Natural killer cell treated with Interleukin-12 subunit alpha and Interleukin-12 subunit beta and Interleukin-15 and Interleukin-18, amount 100 ng/mL, for 72 hours (primary cell): Measurements from ENCODE around the gene BMPR2. TPM values are rescaled to one million over a fixed set of nuclear protein-coding genes. Genes with fewer than 3 reads are reported as not detected.
"Not testable (repeated sequence)": the region's sequence is repeated elsewhere in the genome, so short reads cannot be mapped to it uniquely, and the experiment has no call there.

ENCODE experiments used
- ATAC-seq, 2 donors: fragments of 150-1000 bp; cut with Tn5 transposase in 1 of 2; sonication (Bioruptor Pico), chemical (Tn5 transposase) in 1 of 2; 2 replicates each; pipeline ENCODE4 v1.10.0; 2021
- DNase-seq: peaks from one replicate; pipeline ENCODE4 v3.0.0; 2022; ENCODE audit warnings: low spot score
- H3K27ac Mint-ChIP-seq, 2 donors: 1 replicate in 1 of 2; 2 replicates in 1 of 2; pipeline ENCODE4 v1.8.0; 2022; ENCODE audit warnings: mixed read lengths in 2 of 2, mild to moderate bottlenecking in 1 of 2, moderate library complexity in 1 of 2
- H3K27me3 Mint-ChIP-seq, 2 donors: 1 replicate in 1 of 2; 2 replicates in 1 of 2; pipeline ENCODE4 v1.8.0; 2022; ENCODE audit warnings: mixed read lengths in 2 of 2
- H3K36me3 Mint-ChIP-seq: one replicate; pipeline ENCODE4 v1.8.0; 2022; ENCODE audit warnings: mixed read lengths
- H3K4me1 Mint-ChIP-seq, 2 donors: 1 replicate in 1 of 2; 2 replicates in 1 of 2; pipeline ENCODE4 v1.8.0; 2022; ENCODE audit warnings: low read depth in 2 of 2, mixed read lengths in 2 of 2, mild to moderate bottlenecking in 1 of 2
- H3K4me3 Mint-ChIP-seq: one replicate; pipeline ENCODE4 v1.8.0; 2022; ENCODE audit warnings: mixed read lengths
- H3K9me3 Mint-ChIP-seq: 2 replicates; pipeline ENCODE4 v1.8.0; 2022; ENCODE audit warnings: mixed read lengths
- total RNA-seq, 2 donors: library from RNA; stranded (reverse); gene quantifications; one replicate each; pipeline ENCODE4 v1.2.3, GENCODE V29; 2022

BMPR2 gene
- 10 to 100 TPM in 1 of 2 donors, 1 to 10 TPM in 1; 5.9 to 11.9 TPM for total RNA-seq

DNA sequence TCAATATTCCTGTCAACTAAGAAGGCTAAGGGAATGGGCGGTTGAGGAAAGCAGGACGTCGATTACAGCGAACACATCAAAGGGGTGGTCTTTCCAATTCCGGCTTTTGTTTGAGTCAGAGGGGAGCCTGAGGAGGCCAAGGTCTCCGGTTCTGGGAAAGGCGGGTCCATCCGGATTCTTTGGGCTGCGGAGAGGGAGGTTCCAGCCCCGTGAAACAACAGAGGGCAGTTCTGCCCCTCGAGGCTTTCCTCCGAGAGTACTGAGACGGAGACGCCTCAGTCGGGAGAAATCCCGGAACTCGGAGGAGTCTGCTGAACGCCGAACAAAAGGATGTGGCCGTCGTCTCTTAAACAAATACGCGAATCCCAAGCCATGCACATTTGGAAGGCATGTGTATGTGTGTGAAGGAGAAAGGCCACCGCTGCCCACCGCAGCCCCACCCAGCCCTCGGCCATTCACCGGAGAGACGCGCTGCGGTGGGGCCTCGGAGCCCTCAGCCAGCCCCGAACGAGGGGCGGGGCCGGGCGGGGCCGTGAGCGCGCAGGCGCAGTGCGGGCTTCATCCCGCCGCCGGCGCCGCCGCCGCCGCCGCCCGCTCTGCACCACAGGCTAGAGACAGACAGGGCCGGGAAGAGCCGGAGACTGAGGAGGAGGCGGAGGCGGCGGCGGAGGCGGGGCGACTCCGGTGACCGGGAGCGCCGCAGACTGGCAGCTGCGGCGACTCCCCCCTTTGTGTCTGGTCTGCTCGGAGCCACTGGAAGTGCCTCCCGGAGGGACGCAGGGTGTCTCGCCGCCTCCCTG lies at the start of gene BMPR2:
Gene BMPR2, plus strand, starts transcription at position 719 of the 800 bp plus-strand sequence. CDS start 1,148 bp downstream, outside the sequence.
- no peaks in the 10 kb centered on the region for H3K9me3 Mint-ChIP-seq

DNA sequence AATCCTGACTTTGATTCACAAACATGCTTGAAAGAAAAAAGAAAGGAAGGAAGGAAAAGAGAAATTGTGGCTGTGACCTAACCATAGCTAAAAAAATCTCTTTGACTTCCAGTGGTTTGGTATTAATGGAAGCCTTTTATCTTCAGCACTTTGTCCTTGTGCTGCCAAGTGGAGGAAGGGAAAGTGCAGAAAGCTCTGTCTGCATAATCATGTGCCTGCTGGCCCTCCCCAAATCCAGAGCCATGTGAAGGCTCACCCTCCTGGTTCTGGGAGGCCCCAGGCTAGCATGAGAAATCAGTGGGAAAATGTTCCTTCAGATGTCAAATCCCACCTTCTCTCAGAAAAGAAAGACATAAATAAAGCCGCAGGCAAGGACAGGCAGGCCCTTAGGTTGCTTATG lies 48.3 kb upstream of the BMPR2 start:
- Mint-ChIP-seq H3K4me3 (no peak overlapping the region), H3K9me3 (no peaks in the 10 kb centered on the region), H3K4me1 (no peaks in the 10 kb centered on the region), H3K36me3 (no peaks in the 10 kb centered on the region), H3K27ac (no peak overlapping the region), H3K27me3 (no peaks in the 10 kb centered on the region)
- DNase-seq: no peak
- no peak for ATAC-seq

More for the DNA sequence above, at the start of gene BMPR2:
- Mint-ChIP-seq H3K4me1 (peaks cover 20 to 23% of the 10 kb centered on the region in 2 donors), H3K27me3 (no peaks in the 10 kb centered on the region), H3K4me3 (peak within 1 kb of the TSS; percentile 94), H3K36me3 (no peaks in the 10 kb centered on the region), H3K27ac (peak within 1 kb of the TSS; percentile 75 to 86)
- peak; percentile 95 to 96 for ATAC-seq
- DNase-seq: peak; percentile 90

DNA sequence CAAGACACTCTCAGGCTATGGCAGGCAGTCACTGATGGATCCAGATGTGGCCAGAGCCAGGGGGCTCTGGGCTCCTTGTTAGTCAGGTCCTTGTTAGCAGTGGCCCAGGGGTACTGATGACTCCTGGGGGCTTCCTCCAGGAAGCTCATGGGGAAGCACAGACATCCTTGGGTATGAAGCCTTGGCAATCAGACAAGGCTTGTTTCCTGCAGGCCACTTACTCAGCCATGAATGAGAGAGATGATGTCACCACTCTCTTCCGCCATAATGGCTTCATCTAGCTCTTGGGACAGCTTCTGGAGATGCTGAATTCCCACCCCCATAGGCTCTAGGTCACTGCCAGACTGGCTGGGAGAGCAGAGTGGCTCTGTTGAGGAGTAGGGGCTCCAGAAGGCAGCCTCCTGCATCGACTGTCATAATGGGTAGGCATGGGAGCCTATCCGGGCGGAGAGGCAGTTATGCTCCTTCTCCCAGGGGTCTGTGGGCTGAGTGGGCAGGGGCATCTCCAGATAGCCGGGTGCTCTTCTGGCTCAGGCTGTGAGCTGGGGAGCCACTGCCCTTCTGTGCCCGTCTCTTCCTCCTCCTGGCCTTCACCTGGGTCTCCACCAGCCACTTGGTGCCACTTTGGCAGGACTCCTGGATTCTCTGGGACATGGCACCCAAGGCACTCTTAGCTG lies 40.2 kb upstream of the BMPR2 start:
- DNase-seq (no peak), ATAC-seq (no peak)
- Mint-ChIP-seq H3K36me3 (no peaks in the 10 kb centered on the region), H3K4me1 (no peaks in the 10 kb centered on the region), H3K27me3 (no peaks in the 10 kb centered on the region), H3K9me3 (no peaks in the 10 kb centered on the region), H3K4me3 (no peak overlapping the region), H3K27ac (no peak overlapping the region)

DNA sequence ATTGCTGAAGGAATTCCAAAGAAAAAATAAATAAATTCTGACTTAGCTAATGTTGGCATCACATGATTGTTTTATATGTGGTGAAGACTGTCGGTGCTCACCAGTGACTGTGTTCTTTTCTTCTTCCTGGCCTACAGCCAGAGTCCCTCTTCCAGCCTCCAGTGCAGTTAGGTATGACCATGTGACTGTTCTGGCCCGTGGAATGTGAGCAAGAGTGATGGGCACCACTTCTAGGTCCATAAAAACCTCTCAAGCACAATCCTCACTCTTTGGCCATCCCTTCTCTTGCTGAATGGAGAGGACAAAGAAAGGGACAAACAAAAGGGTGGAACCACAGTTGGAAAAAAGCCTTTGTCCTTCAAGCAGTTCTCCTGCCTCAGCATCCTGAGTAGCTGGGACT lies 39.0 kb upstream of the BMPR2 start:
- ATAC-seq (no peak), DNase-seq (no peak)
- no peaks in the 10 kb centered on the region for H3K4me1 Mint-ChIP-seq
- H3K27me3 Mint-ChIP-seq: no peaks in the 10 kb centered on the region
- no peak overlapping the region for H3K4me3 Mint-ChIP-seq
- no peaks in the 10 kb centered on the region for H3K9me3 Mint-ChIP-seq
- no peak overlapping the region for H3K27ac Mint-ChIP-seq
- H3K36me3 Mint-ChIP-seq: no peaks in the 10 kb centered on the region

DNA sequence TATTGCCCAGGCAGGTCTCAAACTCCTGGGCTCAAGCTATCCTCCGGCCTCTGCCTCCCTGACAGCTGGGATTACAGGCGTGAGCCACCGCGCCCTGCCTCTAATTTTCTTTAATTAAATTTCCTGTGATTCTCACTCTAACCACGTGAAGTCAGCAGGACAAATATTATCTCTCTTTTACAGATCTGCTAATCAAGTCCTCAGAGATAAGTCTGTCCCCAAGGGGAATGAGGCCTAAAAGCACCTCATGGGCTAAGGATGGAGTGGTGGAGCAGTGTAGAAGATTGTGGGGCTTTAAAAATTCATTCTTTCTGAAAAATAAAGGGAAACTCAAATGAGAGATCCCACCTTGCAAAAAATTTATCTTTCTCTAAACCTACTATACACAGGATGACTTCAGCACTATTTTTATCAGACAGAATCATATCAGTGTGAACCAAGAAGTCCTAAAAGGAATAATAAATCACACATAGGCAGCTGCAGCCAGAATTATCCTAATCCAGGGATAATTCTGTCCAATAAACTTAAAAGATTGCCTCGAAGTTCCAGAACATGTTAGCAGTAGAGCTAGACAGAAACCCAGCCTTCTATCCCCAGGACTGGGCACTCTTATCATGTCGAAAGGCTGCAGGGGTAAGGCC lies 38.3 kb upstream of the BMPR2 start:
- DNase-seq (no peak), ATAC-seq (no peak)
- H3K27me3 Mint-ChIP-seq: no peaks in the 10 kb centered on the region
- no peaks in the 10 kb centered on the region for H3K4me1 Mint-ChIP-seq
- H3K27ac Mint-ChIP-seq: no peak overlapping the region
- no peak overlapping the region for H3K4me3 Mint-ChIP-seq
- no peaks in the 10 kb centered on the region for H3K9me3 Mint-ChIP-seq
- H3K36me3 Mint-ChIP-seq: no peaks in the 10 kb centered on the region

DNA sequence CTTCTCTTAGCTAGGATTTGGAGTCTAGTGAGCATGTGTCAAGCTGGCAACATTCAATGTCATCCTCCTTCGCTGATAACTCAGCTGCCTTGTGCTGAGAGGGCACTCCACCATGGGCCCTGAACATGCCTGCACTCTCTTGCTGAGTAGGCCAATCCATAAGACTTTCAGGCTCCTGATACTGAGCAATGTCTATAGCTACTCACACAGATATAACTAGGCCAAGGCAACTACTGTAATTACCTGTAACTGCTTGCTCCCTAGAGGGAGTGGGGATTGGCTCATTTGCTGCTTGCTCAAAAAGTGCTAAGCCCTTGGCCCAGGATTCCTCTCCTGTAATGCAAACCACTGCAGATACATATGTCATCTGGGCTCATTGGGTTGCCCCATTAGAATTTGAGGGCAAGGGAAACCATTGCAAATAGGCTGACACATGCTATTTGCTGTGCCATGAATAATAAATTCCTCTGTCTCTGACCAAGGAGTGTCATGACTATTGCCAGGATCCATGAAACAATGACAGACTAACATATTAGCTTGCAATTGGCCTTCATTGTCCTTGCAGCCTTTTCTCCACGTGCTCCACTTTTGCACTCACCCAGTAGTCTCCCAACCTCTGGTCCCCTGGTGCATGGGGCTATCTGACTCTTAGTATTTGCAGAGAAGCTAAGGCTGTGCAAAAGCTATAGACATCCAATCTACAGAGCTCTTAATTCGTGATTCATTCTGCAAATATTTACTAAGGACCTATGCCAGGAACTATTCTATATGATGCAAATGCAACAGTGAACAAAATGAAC lies 36.9 kb upstream of the BMPR2 start:
- Mint-ChIP-seq H3K4me1 (no peaks in the 10 kb centered on the region), H3K4me3 (no peak overlapping the region), H3K9me3 (no peaks in the 10 kb centered on the region), H3K27ac (no peak overlapping the region), H3K36me3 (no peaks in the 10 kb centered on the region), H3K27me3 (no peaks in the 10 kb centered on the region)
- DNase-seq: no peak
- ATAC-seq: no peak

DNA sequence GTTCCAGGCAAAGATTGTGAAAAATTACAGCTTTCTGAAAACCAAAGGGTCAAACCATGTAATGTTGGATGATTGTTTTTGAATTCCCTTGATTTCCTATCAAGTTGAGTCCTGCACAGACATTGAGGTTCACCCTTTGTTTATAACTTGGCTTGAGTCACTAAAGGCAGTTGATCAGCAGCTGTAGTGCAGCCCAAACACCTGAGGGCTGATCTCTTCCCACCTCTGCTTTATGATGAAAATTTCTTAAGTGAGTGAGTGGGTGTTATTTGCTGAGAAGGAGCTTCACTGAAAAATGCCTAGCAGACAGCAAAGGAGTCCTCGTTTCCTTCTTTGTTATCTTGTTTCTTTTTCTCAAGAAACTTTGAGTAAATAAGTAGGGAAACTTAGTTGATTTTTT lies 31.9 kb upstream of the BMPR2 start:
- DNase-seq: no peak
- H3K9me3 Mint-ChIP-seq: no peaks in the 10 kb centered on the region
- H3K4me3 Mint-ChIP-seq: no peak overlapping the region
- H3K27me3 Mint-ChIP-seq: no peaks in the 10 kb centered on the region
- no peak overlapping the region for H3K27ac Mint-ChIP-seq
- H3K36me3 Mint-ChIP-seq: no peaks in the 10 kb centered on the region
- no peaks in the 10 kb centered on the region for H3K4me1 Mint-ChIP-seq
- no peak for ATAC-seq

DNA sequence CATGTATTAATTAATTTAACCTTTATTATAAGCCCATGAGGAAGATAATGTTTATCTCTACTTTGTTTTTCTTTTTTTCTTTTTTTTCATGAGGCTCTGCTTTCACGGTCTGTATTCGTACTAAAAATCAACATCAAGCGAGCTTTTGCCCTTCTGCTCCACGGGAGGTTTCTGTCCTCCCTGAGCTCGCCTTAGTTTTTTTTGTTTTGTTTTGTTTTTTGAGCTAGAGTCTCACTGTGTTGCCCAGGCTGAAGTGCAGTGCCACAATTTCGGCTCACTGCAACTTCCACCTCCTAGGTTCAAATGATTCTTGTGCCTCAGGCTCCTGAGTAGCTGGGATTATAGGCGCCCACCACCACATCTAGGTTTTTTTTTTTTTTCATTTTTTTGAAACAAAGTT lies 29.9 kb upstream of the BMPR2 start:
- Mint-ChIP-seq H3K9me3 (no peaks in the 10 kb centered on the region), H3K27ac (no peak overlapping the region), H3K36me3 (no peaks in the 10 kb centered on the region), H3K27me3 (no peaks in the 10 kb centered on the region), H3K4me1 (no peaks in the 10 kb centered on the region), H3K4me3 (no peak overlapping the region)
- ATAC-seq: no peak
- DNase-seq: no peak

DNA sequence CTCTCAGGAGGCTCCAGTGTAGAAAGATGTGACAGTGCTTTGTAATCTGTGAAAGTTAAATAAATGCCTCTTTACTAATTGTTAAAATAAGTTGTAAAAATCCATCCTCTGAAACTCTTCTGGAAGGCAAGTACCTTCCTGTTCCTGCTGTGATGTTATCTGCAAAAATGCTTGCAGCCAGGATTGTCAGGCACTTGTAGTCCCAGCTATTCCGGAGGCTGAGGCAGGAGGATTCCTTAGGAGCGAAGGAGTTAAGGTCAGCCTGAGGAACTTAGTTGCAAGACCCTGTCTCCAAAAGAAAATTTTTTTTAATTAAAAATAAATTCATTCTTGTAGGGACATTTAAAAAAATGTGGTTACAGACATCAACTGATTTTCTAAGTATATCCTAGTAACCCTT lies 22.7 kb upstream of the BMPR2 start:
- no peak for ATAC-seq
- peaks cover 0 to 2% of the 10 kb centered on the region in 2 donors for H3K27me3 Mint-ChIP-seq

DNA sequence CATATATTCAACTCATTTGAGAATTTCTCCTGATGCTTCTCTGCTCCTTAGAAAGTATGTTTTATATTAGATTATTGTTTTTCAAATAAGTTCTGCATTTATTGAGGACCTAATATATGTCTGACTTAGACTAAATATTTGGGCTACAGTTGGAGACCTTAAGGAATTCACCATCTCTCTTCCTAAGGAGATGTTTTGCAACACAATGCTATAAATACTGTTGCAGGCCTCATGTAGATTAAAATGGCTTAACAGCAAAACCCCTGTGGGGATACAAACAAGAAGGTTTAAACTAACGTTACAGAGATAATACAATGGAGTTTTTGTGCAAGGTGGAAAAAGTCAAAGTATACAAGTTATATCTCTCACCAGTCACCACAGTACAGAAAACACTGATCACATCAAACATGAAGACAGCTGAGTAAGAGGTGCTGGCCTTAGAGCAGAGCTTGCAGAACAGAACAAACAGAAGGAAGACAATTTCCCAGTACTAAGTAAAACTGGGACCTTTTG lies 20.1 kb upstream of the BMPR2 start:
- H3K27ac Mint-ChIP-seq: no peak overlapping the region
- DNase-seq: no peak
- no peaks in the 10 kb centered on the region for H3K4me1 Mint-ChIP-seq
- no peak for ATAC-seq
- H3K27me3 Mint-ChIP-seq: peaks cover 0 to 2% of the 10 kb centered on the region in 2 donors
- no peak overlapping the region for H3K4me3 Mint-ChIP-seq
- H3K36me3 Mint-ChIP-seq: no peaks in the 10 kb centered on the region
- no peaks in the 10 kb centered on the region for H3K9me3 Mint-ChIP-seq

More for the DNA sequence above, 22.7 kb upstream of the BMPR2 start:
- no peak for DNase-seq
- no peaks in the 10 kb centered on the region for H3K36me3 Mint-ChIP-seq
- no peaks in the 10 kb centered on the region for H3K4me1 Mint-ChIP-seq
- H3K4me3 Mint-ChIP-seq: no peak overlapping the region
- H3K27ac Mint-ChIP-seq: no peak overlapping the region
- H3K9me3 Mint-ChIP-seq: no peaks in the 10 kb centered on the region

DNA sequence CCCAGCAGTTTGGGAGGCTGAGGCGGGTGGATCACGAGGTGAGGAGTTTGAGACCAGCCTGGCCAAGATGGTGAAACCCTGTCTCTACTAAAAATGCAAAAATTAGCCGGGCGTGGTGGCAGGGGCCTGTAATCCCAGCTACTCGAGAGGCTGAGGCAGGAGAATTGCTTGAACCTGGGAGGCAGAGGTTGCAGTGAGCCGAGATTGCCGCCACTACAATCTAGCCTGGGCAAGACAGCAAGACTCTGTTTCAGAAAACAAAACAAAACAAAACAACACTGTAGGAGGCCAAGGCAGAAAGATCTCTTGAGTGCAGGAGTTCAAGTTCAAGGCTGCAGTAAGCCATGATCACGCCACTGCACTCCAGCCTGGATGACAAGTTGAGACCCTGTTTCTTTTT lies 17.2 kb upstream of the BMPR2 start:
- not testable (repeated sequence) for ATAC-seq, DNase-seq, H3K4me3 Mint-ChIP-seq, H3K27me3 Mint-ChIP-seq, H3K27ac Mint-ChIP-seq, H3K4me1 Mint-ChIP-seq, H3K9me3 Mint-ChIP-seq, H3K36me3 Mint-ChIP-seq

DNA sequence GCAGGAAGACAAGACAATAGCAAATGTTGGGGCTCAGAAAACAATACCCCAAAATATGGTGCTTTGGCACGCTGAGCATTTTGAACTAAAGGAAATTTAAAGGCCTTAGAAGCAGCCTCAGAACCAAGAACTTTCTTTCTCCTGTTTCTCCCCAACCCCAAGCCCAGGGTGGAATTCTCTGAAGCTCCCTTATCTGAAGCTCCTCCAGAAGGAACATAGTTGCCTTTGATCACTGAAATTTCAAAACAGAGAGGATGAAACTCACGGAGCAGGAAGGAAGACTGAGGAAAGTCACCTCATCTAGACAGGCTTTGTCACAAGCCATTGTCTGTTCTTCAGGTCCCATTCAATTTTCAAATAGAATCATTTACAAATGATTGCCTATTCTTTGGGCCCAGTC lies 15.5 kb upstream of the BMPR2 start:
- H3K27me3 Mint-ChIP-seq: no peaks in the 10 kb centered on the region
- H3K4me3 Mint-ChIP-seq: no peak overlapping the region
- H3K4me1 Mint-ChIP-seq: no peaks in the 10 kb centered on the region
- DNase-seq (no peak), ATAC-seq (no peak)
- H3K27ac Mint-ChIP-seq: no peak overlapping the region
- H3K36me3 Mint-ChIP-seq: no peaks in the 10 kb centered on the region
- no peaks in the 10 kb centered on the region for H3K9me3 Mint-ChIP-seq

DNA sequence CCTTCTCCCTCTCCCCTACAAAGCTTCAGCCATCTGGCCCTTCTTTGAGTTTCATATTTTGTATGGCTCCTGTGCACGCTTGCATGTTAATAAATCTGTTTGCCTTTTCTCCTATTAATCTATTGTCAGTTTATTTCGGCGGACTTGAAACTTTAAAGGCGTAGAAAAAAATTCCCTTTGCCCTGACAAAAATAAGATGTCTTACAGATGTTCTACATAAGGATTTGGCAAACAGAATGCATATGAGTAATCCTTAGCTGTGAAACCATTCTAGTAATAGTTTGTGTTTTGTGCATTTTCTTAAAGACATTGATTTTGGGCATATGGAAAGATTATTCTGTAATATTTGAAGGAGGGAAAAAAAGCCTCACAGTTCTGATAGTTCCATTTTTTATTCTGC lies 15.0 kb upstream of the BMPR2 start:
- no peak overlapping the region for H3K4me3 Mint-ChIP-seq
- no peak for DNase-seq
- no peaks in the 10 kb centered on the region for H3K27me3 Mint-ChIP-seq
- H3K4me1 Mint-ChIP-seq: no peaks in the 10 kb centered on the region
- no peaks in the 10 kb centered on the region for H3K36me3 Mint-ChIP-seq
- no peaks in the 10 kb centered on the region for H3K9me3 Mint-ChIP-seq
- no peak overlapping the region for H3K27ac Mint-ChIP-seq
- no peak for ATAC-seq
